HG02571 (cell line): ENCODE data around the gene CCKAR.

ENCODE experiments used
- ATAC-seq: cut with Tn5 transposase; IDR thresholded peaks from one replicate; pipeline ENCODE4 v1.9.1; 2021; ENCODE audit warnings: mild to moderate bottlenecking, moderate library complexity; ENCODE audit not compliant: unreplicated experiment

CCKAR gene

DNA sequence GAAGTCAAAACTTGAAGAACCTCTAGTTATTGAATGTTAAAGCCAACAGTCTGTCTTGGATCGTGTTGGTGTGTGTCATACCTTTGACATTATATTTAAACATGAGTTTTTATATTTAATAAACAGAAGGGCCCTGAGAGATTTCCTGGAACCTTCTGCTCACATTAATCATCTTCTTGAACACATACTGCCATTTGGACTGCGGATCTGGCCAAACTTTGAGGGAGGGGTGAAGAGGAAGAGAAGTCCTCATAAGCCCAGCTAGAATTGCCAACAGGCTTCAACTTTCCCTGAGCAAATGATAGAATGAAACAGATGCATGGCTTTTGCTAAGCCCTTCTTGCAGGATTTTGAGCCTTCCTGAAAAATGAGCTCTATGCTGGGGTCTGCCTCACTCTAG lies 27.4 kb downstream of the CCKAR start:
- ATAC-seq = no peak

GRCh38 chr4:26459756-26460530 lies 30.3 kb downstream of the CCKAR start:
- ATAC-seq = no peak

GRCh38 chr4:26459054-26459755 lies 31.1 kb downstream of the CCKAR start:
- ATAC-seq = no peak

- no peak for ATAC-seq
Measured at GRCh38 chr4:26458157-26458561, 32.1 kb downstream of the CCKAR start.

DNA sequence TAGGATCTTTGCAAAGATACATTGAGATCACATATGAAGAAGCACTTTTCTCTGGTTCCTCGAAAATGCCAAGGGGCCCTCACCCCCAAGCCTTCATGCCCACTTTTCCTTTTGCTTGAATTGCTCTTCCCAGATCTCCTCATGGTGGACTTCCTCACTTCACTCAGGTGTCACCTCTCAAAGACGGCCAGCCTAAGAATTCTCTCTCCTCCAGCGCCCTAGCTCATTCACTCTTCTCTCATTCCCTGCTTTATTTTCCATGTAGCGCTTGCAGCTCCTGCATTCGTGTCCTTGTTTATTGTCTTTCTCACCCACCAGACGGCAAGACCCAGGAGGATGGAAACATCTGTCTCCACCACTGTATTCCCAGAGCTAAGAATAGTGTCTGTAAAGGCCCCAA lies 32.9 kb downstream of the CCKAR start:
- ATAC-seq = no peak

- no peak for ATAC-seq
Measured at GRCh38 chr4:26455571-26455970, 34.7 kb downstream of the CCKAR start.

DNA sequence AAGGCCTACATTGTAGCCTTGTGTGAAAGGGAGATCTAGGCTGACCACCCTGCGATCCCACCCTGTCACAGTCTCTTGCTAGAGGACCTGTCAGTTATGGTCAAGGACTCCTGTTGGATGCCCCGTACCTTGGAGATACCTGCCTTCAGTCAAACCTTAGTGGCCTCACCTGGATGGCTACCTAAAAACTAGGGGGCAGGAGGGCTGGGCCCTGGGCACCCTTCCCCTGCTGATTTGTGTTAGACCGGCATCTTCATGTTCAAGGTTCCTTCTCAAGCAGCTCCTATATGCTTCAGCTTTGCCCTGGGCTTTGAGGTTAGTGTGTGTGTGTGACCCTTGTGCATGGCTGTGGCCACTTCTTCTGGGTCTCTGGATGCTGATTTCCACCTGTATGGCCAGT lies 35.3 kb downstream of the CCKAR start:
- ATAC-seq = no peak

- no peak for ATAC-seq
Measured at GRCh38 chr4:26452565-26453531, 37.4 kb downstream of the CCKAR start.

- no peak for ATAC-seq
Measured at GRCh38 chr4:26451597-26451996, 38.7 kb downstream of the CCKAR start.

DNA sequence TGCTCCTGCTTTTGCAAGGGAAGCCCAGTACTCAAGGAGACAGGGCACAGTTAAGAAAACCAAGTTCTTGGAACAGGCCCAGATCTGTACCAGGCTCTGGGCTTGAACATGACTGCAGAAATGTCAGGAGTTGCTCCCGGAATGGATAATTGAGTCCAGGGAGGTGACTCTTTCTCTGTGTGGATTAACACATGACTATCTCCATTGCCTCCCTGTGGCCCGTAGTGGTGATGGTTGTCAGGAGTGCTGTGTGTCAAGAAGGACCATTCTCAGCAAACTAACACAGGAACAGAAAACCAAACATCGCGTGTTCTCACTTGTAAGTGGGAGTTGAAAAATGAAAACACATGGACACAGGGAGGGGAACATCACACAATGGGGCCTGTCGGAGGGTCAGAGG lies 39.9 kb downstream of the CCKAR start:
- no peak for ATAC-seq

DNA sequence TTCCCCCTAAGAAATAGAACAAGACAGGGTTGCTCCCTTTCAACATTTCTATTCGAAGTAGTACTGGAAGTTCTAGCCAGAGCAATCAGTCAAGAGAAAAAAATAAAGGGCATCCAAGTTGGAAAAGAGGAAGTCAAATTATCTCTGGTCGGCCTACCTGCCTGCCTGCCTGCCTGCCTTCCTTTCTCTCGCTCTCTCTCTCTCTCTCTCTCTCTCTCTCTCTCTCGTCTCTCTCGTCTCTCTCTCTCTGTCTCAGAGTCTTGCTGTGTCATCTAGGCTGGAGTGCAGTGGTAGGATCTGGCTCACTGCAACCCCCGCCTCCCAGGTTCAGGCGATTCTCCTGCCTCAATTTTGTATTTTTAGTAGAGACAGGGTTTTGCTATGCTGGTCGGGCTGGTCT lies 42.9 kb downstream of the CCKAR start:
- ATAC-seq = no peak

DNA sequence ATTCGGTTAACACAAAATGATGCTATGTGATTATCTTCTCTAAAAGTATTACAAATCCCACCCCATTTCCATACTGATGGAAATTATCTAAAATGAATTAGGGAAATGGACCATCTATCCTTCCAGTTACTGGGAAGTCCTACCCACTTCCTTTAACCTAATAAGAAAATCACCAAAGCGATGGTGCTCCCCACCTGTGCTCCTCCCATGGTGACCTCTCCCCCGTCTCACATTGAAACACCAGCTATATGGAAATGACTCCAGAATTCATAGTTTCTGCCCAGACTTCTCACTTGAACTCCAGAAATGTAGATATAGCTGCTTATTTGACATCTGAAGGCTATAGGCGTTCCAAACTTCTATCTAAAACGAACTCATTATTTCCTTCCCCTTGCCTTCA lies 48.5 kb downstream of the CCKAR start:
- ATAC-seq = no peak

GRCh38 chr4:26441102-26441501 lies 49.2 kb downstream of the CCKAR start:
- ATAC-seq = no peak

DNA sequence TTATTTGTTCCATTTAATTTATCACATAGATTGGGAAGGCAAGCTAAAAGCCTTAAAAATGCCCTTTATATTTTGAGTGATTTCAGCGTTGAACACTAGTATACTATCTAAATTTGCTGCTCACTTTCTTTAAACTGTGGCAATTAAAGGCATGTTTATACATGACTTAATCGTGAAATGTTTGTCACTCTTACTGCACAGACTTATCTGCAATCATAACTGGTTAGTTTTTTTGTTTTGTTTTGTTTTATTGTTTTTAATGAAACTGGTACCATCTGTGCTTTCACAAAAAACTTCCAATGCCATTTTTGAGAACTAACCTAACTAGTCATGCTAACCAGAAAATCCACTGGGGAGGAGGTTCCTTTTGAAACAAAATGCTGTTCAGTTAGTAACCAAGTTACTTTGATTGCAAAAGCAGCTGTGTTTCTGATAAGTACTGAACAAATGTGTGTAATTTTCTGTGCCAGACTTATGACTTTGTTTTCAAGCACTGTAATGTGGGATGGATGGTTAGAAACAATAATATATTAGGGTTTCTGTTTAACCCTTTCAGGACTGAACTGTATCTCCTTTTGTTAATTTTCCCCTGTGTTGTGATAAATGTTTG lies 56.1 kb downstream of the CCKAR start:
- no peak for ATAC-seq

DNA sequence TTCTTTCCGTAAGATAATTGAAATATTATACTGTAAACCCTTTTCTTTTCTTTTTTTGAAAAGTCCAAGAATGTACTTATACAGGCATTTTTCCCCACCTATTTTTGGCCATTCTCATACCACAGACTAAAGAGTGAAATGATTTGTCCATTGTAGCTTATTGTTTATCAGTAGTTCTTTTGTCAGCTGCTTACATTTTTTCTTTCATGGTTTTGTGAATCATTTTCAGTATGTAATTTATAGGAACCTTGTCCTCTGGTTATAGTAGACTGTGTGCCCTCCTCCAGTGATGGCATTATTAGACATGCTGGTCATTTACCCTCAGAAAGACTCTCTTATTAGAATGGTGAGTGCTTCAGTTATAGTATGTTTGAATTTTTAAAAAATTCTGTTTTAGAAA lies 56.7 kb downstream of the CCKAR start:
- ATAC-seq = no peak

- ATAC-seq = no peak
Measured at GRCh38 chr4:26432419-26432818, 57.9 kb downstream of the CCKAR start.

- ATAC-seq = no peak
Measured at GRCh38 chr4:26431461-26432180, 58.7 kb downstream of the CCKAR start.
